DMS53 (cell line): ENCODE results near the gene HCFC1.

Experiments used
- DNase-seq: peaks from one replicate; lab custom pipeline; 2025; lab: John Stamatoyannopoulos, UW

Gene HCFC1

DNA sequence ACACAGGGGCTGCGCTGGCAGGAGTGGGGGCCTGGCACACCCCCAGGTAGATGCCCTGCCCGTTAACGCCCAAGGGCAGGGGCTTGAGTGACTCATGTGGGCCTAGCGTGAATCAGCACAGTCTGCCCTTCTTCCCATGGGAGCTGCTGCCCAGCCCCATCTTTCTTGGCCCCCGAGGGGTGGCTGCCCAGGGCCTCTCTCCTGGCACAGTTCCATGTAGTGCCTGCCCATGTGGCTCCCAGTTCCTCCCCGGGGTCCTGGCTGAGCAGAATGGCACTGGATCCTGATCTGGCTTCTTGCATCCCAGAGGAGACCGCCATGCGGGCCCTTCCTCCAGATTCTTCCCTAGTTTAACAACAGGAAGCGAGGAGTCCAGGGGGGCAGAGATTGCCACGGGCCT lies 69.2 kb downstream of the HCFC1 start:
- no peak for DNase-seq

DNA sequence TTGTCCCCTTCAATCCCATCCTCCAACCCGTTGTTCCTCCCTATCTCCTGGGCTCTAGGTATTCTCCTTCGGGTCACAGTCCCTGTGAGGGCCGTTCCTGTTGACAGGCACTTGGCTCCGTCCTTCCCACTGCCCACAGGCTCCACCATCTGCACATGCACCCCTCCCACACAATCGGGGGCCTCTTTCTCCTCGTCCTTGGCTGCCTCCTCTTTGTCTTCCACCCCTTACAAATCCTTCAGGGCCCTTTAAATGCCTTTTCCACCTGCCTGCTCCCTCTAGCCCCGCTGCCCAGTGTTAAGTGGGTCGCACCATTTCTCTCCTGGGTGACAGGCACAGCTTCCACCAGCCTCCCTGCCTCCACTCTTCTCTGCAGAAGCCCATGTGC lies 69.9 kb downstream of the HCFC1 start:
- DNase-seq = no peak

DNA sequence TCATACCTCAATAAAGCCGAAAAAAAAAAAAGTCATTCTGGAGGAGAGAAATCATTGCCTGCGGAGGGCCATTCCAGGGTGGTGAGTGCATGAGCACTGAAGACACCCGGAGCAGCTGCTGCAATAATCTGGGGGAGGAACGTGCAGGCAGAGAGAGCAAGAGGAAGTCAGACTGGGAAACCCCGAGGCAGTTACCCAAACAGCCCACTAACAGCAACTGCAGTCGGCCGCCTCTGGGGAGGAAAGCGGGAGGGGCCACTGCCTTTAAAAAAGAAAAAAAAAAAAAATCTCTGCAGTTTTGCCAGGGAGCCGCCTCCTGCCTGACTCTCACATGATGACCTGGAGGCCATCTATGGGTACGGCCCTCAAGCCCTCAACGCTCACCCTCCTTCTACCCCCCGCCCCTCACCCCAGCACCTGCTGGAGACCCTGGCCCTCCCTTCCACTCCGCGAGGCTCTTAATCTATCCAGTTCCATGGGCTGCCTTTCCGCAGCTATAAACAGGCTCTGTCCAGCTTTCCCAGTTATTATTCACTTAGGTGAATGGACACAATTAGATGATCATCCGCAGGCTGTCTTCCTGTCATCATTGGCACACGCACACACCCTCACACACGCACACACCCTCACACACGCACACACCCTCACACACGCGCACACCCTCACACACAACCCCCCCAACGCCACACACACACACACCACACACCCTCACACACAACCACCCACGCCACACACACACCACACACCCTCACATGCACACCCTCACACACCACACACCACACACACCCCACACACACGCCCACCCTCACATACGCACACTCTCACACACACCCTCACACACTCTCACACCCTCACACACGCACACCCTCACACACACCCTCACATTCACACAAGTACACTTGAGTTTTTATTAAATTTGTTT lies 70.5 kb downstream of the HCFC1 start:
- DNase-seq = peak; percentile 76

DNA sequence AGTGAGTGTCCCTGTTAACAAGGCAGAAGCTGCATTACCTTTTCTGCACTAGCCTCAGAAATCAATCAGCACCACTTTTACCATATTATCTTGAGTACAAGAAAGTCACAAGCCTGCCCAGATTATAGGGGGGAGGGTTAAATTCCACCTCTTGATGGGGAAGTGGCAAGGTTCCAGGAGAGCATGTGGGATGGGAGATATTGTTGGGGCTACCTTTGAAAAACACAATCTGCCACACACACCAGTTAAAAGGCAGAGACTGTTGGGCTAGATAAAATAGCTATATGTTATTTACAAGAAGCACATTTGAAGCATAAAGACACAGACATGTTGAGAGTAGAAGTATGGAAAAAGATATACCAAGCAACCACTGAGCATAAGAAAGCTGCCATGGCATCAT lies 73.7 kb downstream of the HCFC1 start:
- no peak for DNase-seq
